HPDE6-E6E7 (cell line): Measurements from ENCODE around the gene MOB2.
A peak's percentile ranks its signal among the peaks of the same experiment; 100 is the strongest.
"Not testable (repeated sequence)": the region's sequence is repeated elsewhere in the genome, so short reads cannot be mapped to it uniquely, and the experiment has no call there.

Experiments used
- DNase-seq: peaks from one replicate; pipeline ENCODE4 v3.0.0; 2011; ENCODE audit warnings: missing footprints; ENCODE audit errors: extremely low spot score

The MOB2 gene

GRCh38 chr11:1442807-1443366 lies 43.7 kb downstream of the MOB2 start:
- no peak for DNase-seq

GRCh38 chr11:1442163-1442562 lies 44.4 kb downstream of the MOB2 start:
- DNase-seq = no peak

GRCh38 chr11:1440496-1440895 lies 46.1 kb downstream of the MOB2 start:
- DNase-seq = no peak

- DNase-seq = no peak
Observed at GRCh38 chr11:1440066-1440465, 46.5 kb downstream of the MOB2 start.

- DNase-seq = no peak
Observed at GRCh38 chr11:1439341-1439740, 47.2 kb downstream of the MOB2 start.

- no peak for DNase-seq
Observed at GRCh38 chr11:1438967-1439330, 47.6 kb downstream of the MOB2 start.

GRCh38 chr11:1438261-1438966 lies 48.2 kb downstream of the MOB2 start:
- DNase-seq = no peak

GRCh38 chr11:1437500-1437899 lies 49.1 kb downstream of the MOB2 start:
- no peak for DNase-seq

- DNase-seq = no peak
Observed at GRCh38 chr11:1436468-1437039, 50.0 kb downstream of the MOB2 start.

GRCh38 chr11:1435820-1436467 lies 50.6 kb downstream of the MOB2 start:
- peak; percentile 32 for DNase-seq

GRCh38 chr11:1435479-1435819 lies 51.1 kb downstream of the MOB2 start:
- not testable (repeated sequence) for DNase-seq

GRCh38 chr11:1433977-1434640 lies 52.5 kb downstream of the MOB2 start:
- DNase-seq = no peak

GRCh38 chr11:1433568-1433967 lies 53.0 kb downstream of the MOB2 start:
- DNase-seq = no peak

GRCh38 chr11:1428762-1429316 lies 57.7 kb downstream of the MOB2 start:
- DNase-seq = no peak

- no peak for DNase-seq
Observed at GRCh38 chr11:1425439-1425838, 61.1 kb downstream of the MOB2 start.

- no peak for DNase-seq
Observed at GRCh38 chr11:1425006-1425405, 61.6 kb downstream of the MOB2 start.

- DNase-seq = not testable (repeated sequence)
Observed at GRCh38 chr11:1423406-1423805, 63.2 kb downstream of the MOB2 start.

- DNase-seq = no peak
Observed at GRCh38 chr11:1422981-1423380, 63.6 kb downstream of the MOB2 start.

- no peak for DNase-seq
Observed at GRCh38 chr11:1422481-1422880, 64.1 kb downstream of the MOB2 start.

- no peak for DNase-seq
Observed at GRCh38 chr11:1421291-1421690, 65.3 kb downstream of the MOB2 start.

- no peak for DNase-seq
Observed at GRCh38 chr11:1419811-1420210, 66.8 kb downstream of the MOB2 start.
